H1 (cell line): ENCODE results near the gene ADAM23. TPM values are rescaled to one million over a fixed set of nuclear protein-coding genes. Genes with fewer than 3 reads are reported as not detected.
A peak's percentile ranks its signal among the peaks of the same experiment; 100 is the strongest.

Experiments used
- CTCF ChIA-PET: fragments of 300-600 bp; sonication (Branson Sonifier 250); formaldehyde crosslinking; loops from one replicate; lab custom pipeline; 2021; ENCODE audit not compliant: partially characterized antibody; lab: Charles Lee
- POLR2A ChIA-PET: fragments of 300-600 bp; sonication (Branson Sonifier 250); formaldehyde crosslinking; loops from one replicate; lab custom pipeline; 2021; ENCODE audit warnings: inconsistent platforms; ENCODE audit not compliant: partially characterized antibody; lab: Charles Lee
- DNase-seq, 2 experiments: peaks; one replicate each; pipeline versions ENCODE4 v3.0.0 to v3.0.0-alpha.2; 2010 to 2022; ENCODE audit warnings: low spot score in 2 of 2, low read depth in 1 of 2, mixed read lengths in 1 of 2
- FAIRE-seq: peaks from 2 replicates; lab custom pipeline; 2011; peaks lifted over from hg19 to GRCh38; lab: Jason Lieb, UNC
- H2AFZ ChIP-seq: 2 replicates; pipeline ENCODE4 v1.8.1; 2012; ENCODE audit warnings: low read length, inconsistent platforms
- H2AK5ac ChIP-seq: 2 replicates; pipeline ENCODE4 v1.6.1; 2013; ENCODE audit warnings: low read depth, low read length
- H2BK120ac ChIP-seq: replicated peaks from 2 replicates; pipeline ENCODE3; 2013; ENCODE audit warnings: low read depth, low read length, inconsistent platforms
- H2BK12ac ChIP-seq: 2 replicates; pipeline ENCODE4 v1.6.1; 2013; ENCODE audit warnings: low read depth, low read length
- H2BK15ac ChIP-seq: 2 replicates; pipeline ENCODE4 v1.6.1; 2013; ENCODE audit warnings: low read length
- H2BK20ac ChIP-seq: 2 replicates; pipeline ENCODE4 v1.6.1; 2013; ENCODE audit warnings: low read length
- H2BK5ac ChIP-seq: 2 replicates; pipeline ENCODE4 v1.6.1; 2013; ENCODE audit warnings: low read depth, low read length
- H3K14ac ChIP-seq: 2 replicates; pipeline ENCODE4 v1.6.1; 2013; ENCODE audit warnings: inconsistent platforms; ENCODE audit not compliant: insufficient read length
- H3K18ac ChIP-seq: 2 replicates; pipeline ENCODE4 v1.6.1; 2013; ENCODE audit warnings: low read length; ENCODE audit errors: extremely low read depth
- H3K23ac ChIP-seq: 2 replicates; pipeline ENCODE4 v1.6.1; 2013; ENCODE audit warnings: inconsistent platforms; ENCODE audit not compliant: insufficient read length
- H3K23me2 ChIP-seq: 2 replicates; pipeline ENCODE4 v1.6.1; 2013; ENCODE audit warnings: low read depth, low read length
- H3K27ac ChIP-seq: 2 replicates; pipeline ENCODE4 v1.6.1; 2011; ENCODE audit warnings: low read depth, low read length, inconsistent platforms
- H3K27me3 ChIP-seq, 4 experiments: replicated peaks in 1 of 4; 1 replicate in 1 of 4; 2 replicates in 3 of 4; pipeline versions ENCODE4 v1.6.1 to v1.8.1; 2011 to 2013; ENCODE audit warnings: low read length in 3 of 4, mild to moderate bottlenecking in 3 of 4, inconsistent platforms in 2 of 4, mixed read lengths in 2 of 4, moderate library complexity in 1 of 4; ENCODE audit not compliant: control insufficient read depth in 3 of 4, insufficient read depth in 3 of 4; ENCODE audit errors: extremely low read depth in 1 of 4
- H3K36me3 ChIP-seq, 4 experiments: 2 replicates each; pipeline versions ENCODE4 v1.6.1 to v1.8.1; 2011 to 2013; ENCODE audit warnings: mild to moderate bottlenecking in 4 of 4, low read length in 3 of 4, moderate library complexity in 2 of 4, control low read depth in 1 of 4, inconsistent platforms in 1 of 4; ENCODE audit not compliant: insufficient read depth in 4 of 4, control insufficient read depth in 2 of 4
- H3K4ac ChIP-seq: replicated peaks from 2 replicates; pipeline ENCODE3; 2013; ENCODE audit warnings: low read length, low read depth, mixed read lengths, inconsistent platforms; ENCODE audit not compliant: insufficient read length
- H3K4me1 ChIP-seq, 4 experiments: replicated peaks in 1 of 4; 1 replicate in 1 of 4; 2 replicates in 3 of 4; pipeline versions ENCODE4 v1.6.1 to v1.8.1; 2011 to 2013; ENCODE audit warnings: low read length in 3 of 4, inconsistent platforms in 2 of 4, mixed read lengths in 1 of 4; ENCODE audit not compliant: insufficient read depth in 4 of 4, control insufficient read depth in 3 of 4
- H3K4me2 ChIP-seq, 2 experiments: 2 replicates each; pipeline versions ENCODE4 v1.6.1 to v1.8.1; 2011 to 2013; ENCODE audit warnings: low read depth in 2 of 2, low read length in 2 of 2, control low read depth in 1 of 2, inconsistent platforms in 1 of 2, mild to moderate bottlenecking in 1 of 2; ENCODE audit not compliant: insufficient read depth in 1 of 2
- H3K4me3 ChIP-seq, 4 experiments: fragments of 200-600, 300-600 bp in 1 of 4; sonication (generic), shearing (Covaris generic), sonication (Bioruptor Twin) in 1 of 4; 2 replicates each; pipeline versions ENCODE4 v1.5.1 to v1.8.1; 2011 to 2016; ENCODE audit warnings: low read length in 4 of 4, low read depth in 3 of 4, control low read depth in 2 of 4, inconsistent platforms in 2 of 4, mild to moderate bottlenecking in 2 of 4, mixed read lengths in 1 of 4, moderate library complexity in 1 of 4; ENCODE audit not compliant: insufficient read depth in 2 of 4; ENCODE audit errors: extremely low read depth in 1 of 4
- H3K56ac ChIP-seq: replicated peaks from 2 replicates; pipeline ENCODE3; 2013; ENCODE audit warnings: low read depth, mild to moderate bottlenecking, mixed read lengths, low read length, inconsistent platforms; ENCODE audit not compliant: insufficient read length
- H3K79me1 ChIP-seq: 2 replicates; pipeline ENCODE4 v1.6.1; 2013; ENCODE audit warnings: low read depth, low read length, control low read depth
- H3K79me2 ChIP-seq, 2 experiments: 2 replicates each; pipeline versions ENCODE4 v1.6.1 to v1.8.1; 2012 to 2013; ENCODE audit warnings: low read length in 2 of 2, mild to moderate bottlenecking in 2 of 2, inconsistent platforms in 1 of 2; ENCODE audit not compliant: insufficient read depth in 2 of 2, control insufficient read depth in 1 of 2
- H3K9ac ChIP-seq, 4 experiments: replicated peaks in 1 of 4; 1 replicate in 1 of 4; 2 replicates in 3 of 4; pipeline versions ENCODE4 v1.6.1 to v1.8.1; 2011 to 2013; ENCODE audit warnings: low read depth in 3 of 4, low read length in 3 of 4, control low read depth in 2 of 4, mild to moderate bottlenecking in 2 of 4, moderate library complexity in 2 of 4, inconsistent platforms in 1 of 4; ENCODE audit errors: extremely low read depth in 1 of 4
- H3K9me3 ChIP-seq, 2 experiments: 2 replicates each; pipeline versions ENCODE4 v1.6.1 to v1.8.1; 2012 to 2013; ENCODE audit warnings: mild to moderate bottlenecking in 2 of 2, moderate library complexity in 2 of 2, control low read depth in 1 of 2, inconsistent platforms in 1 of 2, low read depth in 1 of 2, low read length in 1 of 2, mixed read lengths in 1 of 2; ENCODE audit not compliant: insufficient read depth in 2 of 2
- H4K20me1 ChIP-seq, 2 experiments: replicated peaks in 1 of 2; 2 replicates each; pipeline versions ENCODE3 to v1.8.1; 2011 to 2013; ENCODE audit warnings: inconsistent platforms in 2 of 2, low read length in 2 of 2, mild to moderate bottlenecking in 1 of 2; ENCODE audit not compliant: insufficient read depth in 2 of 2, control insufficient read depth in 1 of 2
- H4K5ac ChIP-seq: 2 replicates; pipeline ENCODE4 v1.6.1; 2013; ENCODE audit warnings: low read length, low read depth, mixed read lengths, inconsistent platforms; ENCODE audit not compliant: insufficient read length
- H4K8ac ChIP-seq: 2 replicates; pipeline ENCODE4 v1.8.0; 2013; ENCODE audit warnings: mild to moderate bottlenecking, moderate library complexity, low read length, inconsistent platforms; ENCODE audit not compliant: insufficient read depth; ENCODE audit errors: extremely low read depth
- H4K91ac ChIP-seq: replicated peaks from 2 replicates; pipeline ENCODE3; 2013; ENCODE audit warnings: low read length, mixed read lengths, inconsistent platforms; ENCODE audit not compliant: insufficient read length
- CEBPB ChIP-seq: IDR thresholded peaks from 2 replicates; pipeline ENCODE4 v1.6.1; 2012; ENCODE audit warnings: low read depth, low read length
- WGBS, 2 experiments: shearing (Covaris generic) in 1 of 2; methylation state at CpG; one replicate each; pipeline versions ENCODE4 v1.1.6 to v1.1.7; 2013 to 2015; ENCODE audit warnings: low lambda C conversion rate in 2 of 2, mixed read lengths in 2 of 2, inconsistent platforms in 1 of 2, low coverage in 1 of 2, missing lambda C conversion rate in 1 of 2; ENCODE audit not compliant: insufficient replicate concordance in 2 of 2, insufficient coverage in 1 of 2, insufficient read length in 1 of 2; ENCODE audit errors: extremely low coverage in 1 of 2, missing lambda C conversion rate in 1 of 2; 5-methylcytosine and 5-hydroxymethylcytosine counted together
- polyA plus RNA-seq, 7 experiments: library from polyadenylated mRNA; depleted of rRNA in 3 of 7; stranded (reverse) in 5 of 7; unstranded in 2 of 7; fragments of >200 nt in 5 of 7; fragments of 200-250 nt in 2 of 7; gene quantifications; 1 replicate in 5 of 7; 2 replicates in 1 of 7; 4 replicates in 1 of 7; pipeline versions ENCODE4 v1.2.1 to v1.2.3, GENCODE V29; 2011 to 2013; ENCODE audit warnings: missing spikeins in 2 of 7, mixed read lengths in 2 of 7
- total RNA-seq: library from RNA; stranded (reverse); fragmentation: NEBNext Ultra II Directional; extraction: Animal tissue kit (Norgen Biotek cat#: 25700); gene quantifications from 2 replicates; pipeline ENCODE4 v1.2.1, GENCODE V29; 2021

ADAM23 gene
- total and polyA plus RNA-seq, 2 of the 8 experiments (the other 6 are each of a cell fraction or from before 2014, with no cell fraction given): 9.9 to 20.8 TPM

DNA sequence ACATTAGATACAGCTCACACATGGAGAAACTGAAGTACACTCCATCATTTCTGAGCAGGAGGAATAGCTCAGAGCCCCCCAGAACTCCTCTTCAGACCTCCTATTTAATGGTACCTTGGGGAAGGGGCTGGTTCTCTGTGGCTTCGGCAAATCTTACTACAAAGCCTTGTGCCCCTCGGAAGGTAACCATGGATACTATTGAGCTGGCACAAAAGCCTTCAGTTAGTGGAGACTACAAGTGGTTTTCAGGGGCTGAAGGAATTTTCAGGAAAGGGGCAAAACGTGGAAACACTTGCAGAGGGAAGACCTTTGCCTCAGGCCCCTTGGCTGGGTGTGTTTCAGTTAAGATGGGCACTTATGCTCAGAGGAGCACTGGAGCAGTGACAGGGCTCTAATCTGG, 197.9 kb downstream of the ADAM23 start:
- H3K9ac ChIP-seq: no peak overlapping the region
- H2AK5ac ChIP-seq: no peak overlapping the region
- peaks cover 0 to 7% (median 3%) of the 10 kb centered on the region in 4 experiments; a peak in 3 of 7 replicates for H3K4me1 ChIP-seq
- H4K8ac ChIP-seq: no peak overlapping the region
- no peak overlapping the region for H3K4ac ChIP-seq
- peaks cover 8% of the 10 kb centered on the region for H3K23me2 ChIP-seq
- H2AFZ ChIP-seq: no peak overlapping the region
- no peak overlapping the region for H2BK120ac ChIP-seq
- H3K27me3 ChIP-seq: peaks cover 17 to 29% (median 23%) of the 10 kb centered on the region in 4 experiments
- H3K14ac ChIP-seq: no peak overlapping the region
- no peak overlapping the region for H3K23ac ChIP-seq
- 56% methylated on average over 3 of the region's 3 CpGs; no CpG with 5 or more reads in 1 of the 2 experiments for WGBS, 2 experiments
- TF ChIP-seq CEBPB: no peak
- H3K9me3 ChIP-seq: no peaks in the 10 kb centered on the region
- no peak overlapping the region for H3K56ac ChIP-seq
- H3K36me3 ChIP-seq: no peaks in the 10 kb centered on the region
- POLR2A ChIA-PET: interaction anchor here (1.3 kb wide), 1 partner anchor 12 kb away, joined by 3 read pairs; no protein-coding TSS in a partner anchor
- peak overlapping the region in 2 of 4 experiments; percentile 64 to 66; a peak in 4 of 8 replicates for H3K4me3 ChIP-seq
- no peak overlapping the region for H2BK12ac ChIP-seq
- H4K20me1 ChIP-seq: peaks cover 2 to 4% of the 10 kb centered on the region in 2 experiments
- H3K4me2 ChIP-seq: peak overlapping the region; percentile 81 to 89; a peak in 2 of 4 replicates
- H2BK20ac ChIP-seq: no peak overlapping the region
- H3K18ac ChIP-seq: no peak overlapping the region
- FAIRE-seq (no peak), DNase-seq (no peak)
- no peak overlapping the region for H2BK5ac ChIP-seq
- no peaks in the 10 kb centered on the region for H3K79me2 ChIP-seq
- no peak overlapping the region for H3K27ac ChIP-seq
- no peak overlapping the region for H4K91ac ChIP-seq
- H2BK15ac ChIP-seq: no peak overlapping the region
- H4K5ac ChIP-seq: no peak overlapping the region
- CTCF ChIA-PET: interaction anchor here (0.6 to 2.8 kb wide), 6 partner anchors 14 to 763 kb away, joined by 3 to 9 read pairs (median 4); no protein-coding TSS in a partner anchor
- H3K79me1 ChIP-seq: no peaks in the 10 kb centered on the region
